ENCODE data around the gene ASIP.
"Not testable (repeated sequence)": the region's sequence is repeated elsewhere in the genome, so short reads cannot be mapped to it uniquely, and the experiment has no call there.

The ASIP gene

DNA sequence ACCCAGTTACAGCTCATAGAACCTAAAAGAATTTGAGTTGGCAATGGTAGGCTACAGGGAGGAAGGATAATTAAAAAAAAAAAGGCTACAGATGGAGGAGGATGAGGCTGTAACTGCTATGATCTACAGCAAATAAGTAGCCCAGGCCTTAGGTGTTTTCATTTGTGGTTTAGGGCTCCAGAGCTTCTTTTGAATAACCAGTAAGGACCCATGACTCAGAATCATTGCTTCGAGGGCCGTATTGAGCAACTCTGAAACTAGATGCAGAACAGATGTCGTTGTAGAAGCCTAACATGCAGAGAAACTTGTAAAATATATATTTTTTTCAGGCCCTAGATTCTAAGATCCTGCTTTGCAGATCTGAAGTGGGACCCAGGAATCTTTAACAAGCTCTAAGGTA lies 19.0 kb upstream of the ASIP start:
- H3K27me3 Mint-ChIP-seq, result peaks cover 34 to 45% of the 10 kb centered on the region in 2 donors
- H3K9me3 Mint-ChIP-seq, result no peaks in the 10 kb centered on the region
- H3K27ac Mint-ChIP-seq, result no peak overlapping the region
- no peaks in the 10 kb centered on the region for H3K36me3 Mint-ChIP-seq (ENCODE audit: insufficient read depth)
- no peak for DNase-seq
- H3K4me3 Mint-ChIP-seq, result no peak overlapping the region
- no peaks in the 10 kb centered on the region for H3K4me1 Mint-ChIP-seq (ENCODE audit: low read depth in 2 of 2)
- ATAC-seq (replicated peaks), result no peak

DNA sequence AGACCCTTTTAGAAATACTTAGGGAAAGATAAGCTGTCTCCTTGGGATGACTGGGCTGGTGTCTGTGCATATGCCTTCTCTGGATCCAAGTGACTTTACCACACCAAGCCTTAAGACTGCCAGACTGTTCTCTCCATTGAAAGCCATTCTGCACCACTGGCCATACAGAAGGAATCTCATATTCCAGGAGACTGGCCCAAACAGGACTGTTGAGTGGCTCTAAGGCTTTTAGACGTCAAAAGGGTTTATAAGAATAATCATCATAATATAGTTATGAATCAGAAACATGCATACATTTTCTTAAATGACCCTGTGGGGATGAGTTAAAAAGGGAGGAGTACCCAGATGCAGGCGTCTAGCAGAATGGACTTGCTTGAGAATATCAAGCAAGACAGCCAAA lies 17.0 kb upstream of the ASIP start:
- not testable (repeated sequence) for H3K36me3 Mint-ChIP-seq (ENCODE audit: insufficient read depth); H3K27ac Mint-ChIP-seq; DNase-seq; H3K4me3 Mint-ChIP-seq; H3K4me1 Mint-ChIP-seq (ENCODE audit: low read depth in 2 of 2); H3K9me3 Mint-ChIP-seq; ATAC-seq (replicated peaks)
- H3K27me3 Mint-ChIP-seq, result peaks cover 21 to 27% of the 10 kb centered on the region in 2 donors

DNA sequence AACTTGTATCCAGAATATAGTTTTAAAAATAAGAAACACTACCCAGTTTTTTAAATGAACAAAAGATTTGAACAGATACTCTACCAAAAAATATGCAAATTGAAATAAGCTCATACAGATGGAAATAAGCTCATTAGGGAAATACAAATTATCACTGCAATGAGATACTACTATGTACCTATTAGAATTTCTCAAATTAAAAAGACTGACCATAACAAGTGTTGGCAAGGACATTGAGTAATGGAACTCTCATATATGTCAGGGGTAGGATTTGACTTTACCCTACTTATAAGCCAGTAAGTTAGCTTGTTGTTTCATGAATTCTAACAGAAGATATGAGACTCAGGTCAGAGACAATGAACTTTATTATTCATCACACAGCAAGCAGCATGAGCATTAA lies 9.6 kb upstream of the ASIP start:
- H3K27me3 Mint-ChIP-seq, result peaks cover 19 to 29% of the 10 kb centered on the region in 2 donors

DNA sequence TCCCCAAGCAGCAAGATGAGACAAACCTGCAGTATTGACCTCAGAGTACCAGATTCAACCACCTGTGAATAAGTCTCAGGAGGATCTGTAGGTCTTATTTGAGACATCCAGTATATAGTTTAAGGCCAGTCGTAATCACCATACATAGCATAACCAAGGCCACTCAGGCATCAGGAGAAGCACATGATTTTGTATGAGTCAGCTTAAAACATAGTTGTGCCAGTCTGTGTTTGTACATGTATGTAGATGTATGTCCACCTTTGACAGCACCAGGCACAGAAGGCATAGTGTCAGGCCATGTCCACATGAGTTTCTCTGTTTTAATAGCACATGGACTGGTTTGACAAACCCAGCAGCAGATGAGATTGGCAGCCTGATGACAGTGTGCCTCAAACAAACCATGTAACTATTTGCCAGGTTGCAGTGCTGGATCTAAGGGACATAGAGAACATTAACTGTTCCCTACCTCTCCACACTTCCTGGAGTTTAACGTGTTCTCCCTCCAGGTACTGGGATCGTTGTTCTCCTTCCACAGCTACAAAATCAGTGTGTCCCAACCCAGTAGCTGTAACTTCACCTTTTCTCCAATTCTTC lies 8.6 kb upstream of the ASIP start:
- ATAC-seq (replicated peaks) (no peak), DNase-seq (no peak)
- Mint-ChIP-seq H3K9me3 (peaks cover 0 to 1% of the 10 kb centered on the region in 2 donors), H3K4me3 (no peak overlapping the region), H3K27me3 (peaks cover 19 to 29% of the 10 kb centered on the region in 2 donors), H3K27ac (no peak overlapping the region), H3K36me3 (ENCODE audit: insufficient read depth) (no peaks in the 10 kb centered on the region), H3K4me1 (ENCODE audit: low read depth in 2 of 2) (no peaks in the 10 kb centered on the region)

More for the DNA sequence above, 9.6 kb upstream of the ASIP start:
- Mint-ChIP-seq H3K4me3 (no peak overlapping the region), H3K4me1 (ENCODE audit: low read depth in 2 of 2) (no peaks in the 10 kb centered on the region), H3K36me3 (ENCODE audit: insufficient read depth) (no peaks in the 10 kb centered on the region), H3K9me3 (no peaks in the 10 kb centered on the region), H3K27ac (no peak overlapping the region)
- no peak for ATAC-seq (replicated peaks)
- no peak for DNase-seq

DNA sequence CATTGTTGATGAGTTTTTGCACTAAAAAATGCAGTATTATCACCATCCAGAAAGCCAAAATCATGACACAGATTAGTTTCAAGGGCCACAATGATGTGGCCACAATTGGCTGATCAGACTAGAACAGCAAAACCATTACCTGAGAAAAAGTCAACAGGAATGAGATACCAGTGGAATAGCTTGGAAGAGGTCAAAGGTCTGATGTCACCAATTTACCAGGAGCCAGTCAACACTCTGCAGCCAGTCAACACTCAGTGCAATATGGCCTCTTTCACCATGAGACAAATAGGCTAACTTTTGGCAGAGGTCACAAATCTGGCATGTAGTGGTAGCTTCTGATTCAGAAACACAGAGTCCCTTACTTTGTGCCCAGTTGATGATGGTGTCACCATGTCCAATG lies 7.5 kb upstream of the ASIP start:
- Mint-ChIP-seq H3K27me3 (peaks cover 28 to 36% of the 10 kb centered on the region in 2 donors), H3K27ac (no peak overlapping the region), H3K36me3 (ENCODE audit: insufficient read depth) (no peaks in the 10 kb centered on the region), H3K4me3 (no peak overlapping the region), H3K4me1 (ENCODE audit: low read depth in 2 of 2) (no peaks in the 10 kb centered on the region), H3K9me3 (peaks cover 3 to 8% of the 10 kb centered on the region in 2 donors)
- no peak for DNase-seq
- ATAC-seq (replicated peaks), result no peak

DNA sequence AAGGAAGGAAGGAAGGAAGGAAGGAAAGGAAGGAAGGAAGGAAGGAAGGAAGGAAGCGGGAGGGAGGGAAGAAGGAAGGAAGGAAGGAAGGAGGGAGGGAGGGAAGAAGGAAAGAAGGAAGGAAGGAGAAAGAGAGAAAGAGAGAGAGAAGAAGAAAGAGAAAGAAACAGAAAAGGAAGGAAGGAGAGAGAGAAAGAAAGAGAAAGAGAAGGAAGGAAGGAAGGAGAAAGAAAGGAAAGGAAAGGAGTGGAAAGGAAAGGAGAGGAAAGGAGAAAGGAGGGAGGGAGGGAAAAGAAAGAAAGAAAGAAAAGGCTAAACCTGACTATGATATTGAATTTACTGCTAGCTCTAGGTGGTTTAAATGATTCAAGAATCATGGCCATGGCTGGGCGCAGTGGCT lies 5.3 kb upstream of the ASIP start:
- peaks cover 50 to 57% of the 10 kb centered on the region in 2 donors for H3K27me3 Mint-ChIP-seq
- ATAC-seq (replicated peaks) (no peak), DNase-seq (no peak)
- H3K36me3 Mint-ChIP-seq (ENCODE audit: insufficient read depth), result no peaks in the 10 kb centered on the region
- H3K4me3 Mint-ChIP-seq, result no peak overlapping the region
- peaks cover 3 to 9% of the 10 kb centered on the region in 2 donors for H3K9me3 Mint-ChIP-seq
- no peaks in the 10 kb centered on the region for H3K4me1 Mint-ChIP-seq (ENCODE audit: low read depth in 2 of 2)
- H3K27ac Mint-ChIP-seq, result no peak overlapping the region

DNA sequence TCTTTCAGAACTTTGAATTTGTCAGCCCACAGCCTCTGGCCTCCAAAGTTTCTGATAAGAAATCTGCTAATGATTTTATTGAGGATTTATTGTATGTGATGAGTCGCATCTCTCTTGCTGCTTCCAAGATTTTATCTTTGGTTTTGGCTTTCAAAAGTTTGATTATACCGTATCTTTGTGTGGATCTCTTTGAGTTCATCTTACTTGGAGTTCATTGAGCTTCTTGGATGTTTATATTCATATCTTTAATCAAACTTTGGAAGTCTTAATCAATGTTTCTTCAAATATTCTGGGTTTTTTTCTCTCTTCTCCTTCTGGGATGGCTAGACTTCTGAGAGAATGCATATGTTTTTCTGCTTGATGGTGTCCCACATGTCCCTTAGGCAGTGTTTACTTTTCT lies 3.3 kb upstream of the ASIP start:
- Mint-ChIP-seq H3K4me1 (ENCODE audit: low read depth in 2 of 2) (no peaks in the 10 kb centered on the region), H3K36me3 (ENCODE audit: insufficient read depth) (no peaks in the 10 kb centered on the region), H3K4me3 (no peak overlapping the region), H3K9me3 (peaks cover 3 to 9% of the 10 kb centered on the region in 2 donors), H3K27me3 (peaks cover 51 to 56% of the 10 kb centered on the region in 2 donors), H3K27ac (no peak overlapping the region)
- no peak for DNase-seq
- no peak for ATAC-seq (replicated peaks)

DNA sequence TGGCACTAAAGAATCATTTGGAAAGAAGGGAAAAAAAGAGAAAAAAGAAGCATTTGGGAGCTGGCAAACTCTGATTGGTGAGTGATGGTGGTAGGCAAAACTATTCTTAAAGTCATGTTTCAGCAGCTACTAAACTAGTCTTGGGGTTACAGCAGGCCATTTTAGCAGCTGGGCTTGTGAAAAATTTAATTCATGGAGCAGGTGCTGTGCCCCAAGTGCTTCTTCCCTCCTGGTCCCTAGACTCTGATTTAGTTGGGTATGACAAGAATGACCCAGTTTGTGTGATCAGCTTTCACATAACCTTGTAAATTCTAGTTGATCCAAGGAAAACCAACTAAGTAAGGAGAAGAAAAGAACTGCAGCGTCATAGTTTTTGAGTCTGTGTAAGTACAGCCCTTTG lies 1.1 kb upstream of the ASIP start:
- H3K27ac Mint-ChIP-seq, result no peak overlapping the region
- H3K4me1 Mint-ChIP-seq (ENCODE audit: low read depth in 2 of 2), result no peaks in the 10 kb centered on the region
- peaks cover 3 to 9% of the 10 kb centered on the region in 2 donors for H3K9me3 Mint-ChIP-seq
- H3K4me3 Mint-ChIP-seq, result no peak overlapping the region
- peaks cover 42 to 45% of the 10 kb centered on the region in 2 donors for H3K27me3 Mint-ChIP-seq
- ATAC-seq (replicated peaks), result no peak
- no peaks in the 10 kb centered on the region for H3K36me3 Mint-ChIP-seq (ENCODE audit: insufficient read depth)
- DNase-seq, result no peak

DNA sequence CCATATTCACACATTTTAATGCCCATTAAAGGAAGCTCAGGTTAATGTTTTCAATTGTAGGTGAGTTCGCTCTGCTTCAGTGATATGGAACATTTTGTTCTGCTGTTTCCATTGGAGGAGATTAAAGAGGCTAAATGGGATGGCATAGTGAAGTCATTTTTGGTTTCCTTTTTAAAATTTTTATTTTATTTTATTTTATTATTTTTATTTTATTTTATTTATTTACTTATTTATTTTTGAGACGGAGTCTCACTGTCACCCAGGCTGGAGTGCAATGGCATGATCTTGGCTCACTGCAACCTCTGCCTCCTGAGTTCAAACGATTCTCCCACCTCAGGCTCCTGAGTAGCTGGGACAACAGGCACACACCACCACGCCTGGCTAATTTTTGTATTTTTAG lies 792 bp downstream of the ASIP start:
- not testable (repeated sequence) for H3K4me3 Mint-ChIP-seq; H3K4me1 Mint-ChIP-seq (ENCODE audit: low read depth in 2 of 2); ATAC-seq (replicated peaks); H3K27ac Mint-ChIP-seq; H3K9me3 Mint-ChIP-seq; DNase-seq; H3K36me3 Mint-ChIP-seq (ENCODE audit: insufficient read depth)
- peaks cover 42 to 45% of the 10 kb centered on the region in 2 donors for H3K27me3 Mint-ChIP-seq

DNA sequence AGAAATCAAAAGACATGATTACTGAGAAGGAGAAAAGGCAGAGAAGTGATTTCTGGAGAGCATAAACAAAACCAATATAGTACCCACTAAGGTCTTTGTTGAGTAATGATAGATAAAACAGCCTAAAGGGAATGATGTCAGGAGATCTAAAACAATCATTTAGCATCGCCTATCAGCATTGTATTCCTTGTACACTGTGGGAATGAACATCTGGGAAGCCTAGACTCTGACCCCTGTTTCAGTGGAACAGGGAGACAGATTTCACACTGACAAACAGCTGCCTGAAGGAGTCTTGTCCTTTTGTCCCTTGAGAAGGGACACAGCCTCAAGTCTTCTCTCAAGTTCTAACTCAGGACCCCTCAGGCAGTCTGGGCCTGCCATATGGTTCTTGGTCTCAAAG lies 1.7 kb downstream of the ASIP start:
- no peak overlapping the region for H3K4me3 Mint-ChIP-seq
- DNase-seq (no peak), ATAC-seq (replicated peaks) (no peak)
- peaks cover 40 to 44% of the 10 kb centered on the region in 2 donors for H3K27me3 Mint-ChIP-seq
- peaks cover 0 to 9% of the 10 kb centered on the region in 2 donors for H3K9me3 Mint-ChIP-seq
- H3K27ac Mint-ChIP-seq, result no peak overlapping the region
- H3K36me3 Mint-ChIP-seq (ENCODE audit: insufficient read depth), result no peaks in the 10 kb centered on the region
- H3K4me1 Mint-ChIP-seq (ENCODE audit: low read depth in 2 of 2), result no peaks in the 10 kb centered on the region

DNA sequence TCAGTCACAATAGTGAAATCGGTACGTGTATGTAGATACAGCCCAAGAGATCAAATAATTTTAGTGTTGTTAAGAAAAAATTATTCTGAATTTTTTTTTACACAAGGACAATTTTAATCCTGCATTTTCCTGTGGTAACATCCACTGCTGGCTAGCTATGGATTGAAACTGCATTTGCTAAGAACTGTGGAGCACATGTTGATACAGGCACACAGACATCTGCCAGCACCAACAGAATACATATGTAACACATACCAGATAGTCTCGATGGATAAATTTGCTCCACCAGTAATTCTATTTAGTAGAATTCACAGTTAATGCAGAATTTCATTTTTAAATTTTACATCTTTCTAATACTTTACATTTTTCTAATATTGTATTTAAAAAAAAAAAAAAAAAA lies 2.2 kb downstream of the ASIP start:
- Mint-ChIP-seq H3K9me3 (peaks cover 0 to 4% of the 10 kb centered on the region in 2 donors), H3K4me3 (no peak overlapping the region), H3K27me3 (peaks cover 35 to 39% of the 10 kb centered on the region in 2 donors), H3K27ac (no peak overlapping the region), H3K4me1 (ENCODE audit: low read depth in 2 of 2) (no peaks in the 10 kb centered on the region), H3K36me3 (ENCODE audit: insufficient read depth) (no peaks in the 10 kb centered on the region)
- no peak for ATAC-seq (replicated peaks)
- no peak for DNase-seq

DNA sequence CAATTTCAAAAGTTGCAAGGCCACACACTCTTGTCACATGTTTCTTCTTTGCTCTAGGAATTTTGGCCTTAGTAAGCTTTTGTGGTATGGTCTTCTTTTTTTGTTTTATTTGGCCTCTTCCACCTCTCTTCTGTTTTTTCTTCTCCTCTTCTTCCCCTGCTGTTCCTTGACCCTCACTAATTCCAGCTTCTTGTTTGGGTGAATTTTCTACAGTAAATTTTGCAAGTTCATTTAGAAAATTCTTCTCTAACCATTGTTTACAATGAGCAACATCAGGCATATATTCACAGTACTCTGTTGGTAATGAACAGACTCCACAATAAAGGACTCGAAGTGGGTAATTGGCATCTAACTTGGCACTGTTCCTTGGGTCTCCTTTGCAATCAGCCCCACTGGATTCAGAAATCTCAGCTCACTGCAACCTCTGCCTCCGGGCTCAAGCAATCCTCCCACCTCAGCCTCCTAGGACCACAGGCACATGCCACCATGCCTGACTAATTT lies 5.0 kb downstream of the ASIP start:
- ATAC-seq (replicated peaks), result no peak
- H3K4me3 Mint-ChIP-seq, result no peak overlapping the region
- no peak overlapping the region for H3K27ac Mint-ChIP-seq
- peaks cover 11% of the 10 kb centered on the region in 2 donors for H3K27me3 Mint-ChIP-seq
- no peaks in the 10 kb centered on the region for H3K36me3 Mint-ChIP-seq (ENCODE audit: insufficient read depth)
- DNase-seq, result no peak
- no peaks in the 10 kb centered on the region for H3K9me3 Mint-ChIP-seq
- peaks cover 4 to 7% of the 10 kb centered on the region in 2 donors for H3K4me1 Mint-ChIP-seq (ENCODE audit: low read depth in 2 of 2)

DNA sequence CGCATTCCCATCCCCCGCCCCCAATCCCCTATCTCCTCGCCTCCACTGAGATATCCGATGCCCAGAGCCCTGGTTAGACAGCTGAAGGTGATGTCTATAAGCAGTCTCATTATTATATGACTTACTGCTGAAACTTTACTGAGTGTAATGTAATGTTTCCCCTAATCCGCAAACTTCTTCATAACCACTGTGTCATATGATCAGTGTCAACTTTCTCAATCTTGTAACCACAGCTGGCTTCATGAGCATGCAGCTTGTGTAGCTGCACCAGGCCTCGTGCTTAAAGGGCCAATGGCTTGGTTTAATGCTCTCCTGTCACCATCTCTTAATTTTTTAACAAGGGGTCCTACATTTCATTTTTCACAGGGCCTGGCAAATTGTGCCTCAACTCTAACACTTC lies 8.1 kb downstream of the ASIP start:
- peaks cover 3% of the 10 kb centered on the region for H3K36me3 Mint-ChIP-seq (ENCODE audit: insufficient read depth)
- ATAC-seq (replicated peaks) (peak; percentile 66), DNase-seq (no peak)
- H3K27ac Mint-ChIP-seq, result no peak overlapping the region
- peaks cover 4 to 7% of the 10 kb centered on the region in 2 donors for H3K4me1 Mint-ChIP-seq (ENCODE audit: low read depth in 2 of 2)
- no peak overlapping the region for H3K4me3 Mint-ChIP-seq
- no peaks in the 10 kb centered on the region for H3K27me3 Mint-ChIP-seq
- no peaks in the 10 kb centered on the region for H3K9me3 Mint-ChIP-seq

DNA sequence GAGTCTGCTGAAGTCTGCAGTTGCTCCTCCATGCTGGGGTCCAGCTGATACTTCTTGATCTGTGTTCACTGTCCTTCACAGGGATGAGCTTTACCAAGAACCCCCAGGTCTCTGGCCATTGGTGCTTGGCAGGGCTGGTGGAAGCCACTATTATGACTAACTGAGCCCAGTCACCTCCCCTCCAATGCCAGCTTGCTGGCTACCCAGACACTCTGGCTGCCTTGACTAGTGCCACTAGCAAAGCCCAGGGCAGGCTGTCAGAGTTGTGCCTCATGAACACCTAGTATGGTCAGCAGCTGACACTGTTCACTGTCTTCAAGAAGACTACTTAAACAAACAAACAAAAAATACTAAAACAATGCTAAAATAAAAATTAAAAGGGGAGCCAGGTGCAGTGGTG lies 8.8 kb downstream of the ASIP start:
- Mint-ChIP-seq H3K9me3 (no peaks in the 10 kb centered on the region), H3K27me3 (no peaks in the 10 kb centered on the region), H3K27ac (no peak overlapping the region), H3K4me1 (ENCODE audit: low read depth in 2 of 2) (peaks cover 4 to 7% of the 10 kb centered on the region in 2 donors), H3K36me3 (ENCODE audit: insufficient read depth) (peaks cover 3% of the 10 kb centered on the region), H3K4me3 (no peak overlapping the region)
- ATAC-seq (replicated peaks) (no peak), DNase-seq (no peak)
